Heart left ventricle (tissue), 13 donors: Measurements from ENCODE around the gene FYCO1.

Source experiments
- CTCF ChIP-seq, 12 donors: fragments of 200-600 bp; sonication (generic) in 4 of 12; IDR thresholded peaks; one replicate each; pipeline versions ENCODE4 v1.5.0 to v1.8.0; 2018 to 2022; ENCODE audit warnings: antibody characterized with exemption in 12 of 12, mild to moderate bottlenecking in 5 of 12
- POLR2A ChIP-seq, 2 donors: fragments of 450-650 bp; IDR thresholded peaks; one replicate each; pipeline ENCODE4 v1.6.1; 2017; ENCODE audit warnings: antibody characterized with exemption in 2 of 2, mild to moderate bottlenecking in 2 of 2, moderate library complexity in 2 of 2
- donor health status: ischemic (EF 13 %, LVEDD 7.1; RV severe dilation, severe dysfunction).
- donor health status: DM: no; HTN: yes; CAD: no.
- donor health status: DM: no; HTN: no; CAD: no.
- donor health status: ischemic (EF 25% LVEDD 6.9; RV normal size, moderate dysfunction).
- donor health status: ischemic (EF 25% LVEDD 5.7; RV mildly dilated, moderate dysfunction).
- donor health status: ischemic (EF 35%, LVEDD 5.7; RV mildly dilated, moderate dysfunction).
- donor health status: nonischemic (EF 11% LVEDD 7.7; RV severe dilation, severe dysfunction).
- donor health status: DM: yes; HTN: yes; CAD: no.
- donor health status: PGD.
- donor health status: ischemic (EF 29% LVEDD 5.4; RV normal size, mild dysfunction).
- donor health status: nonischemic (EF 23%, LVEDD 6.1; RV moderate dilation, normal function).

DNA sequence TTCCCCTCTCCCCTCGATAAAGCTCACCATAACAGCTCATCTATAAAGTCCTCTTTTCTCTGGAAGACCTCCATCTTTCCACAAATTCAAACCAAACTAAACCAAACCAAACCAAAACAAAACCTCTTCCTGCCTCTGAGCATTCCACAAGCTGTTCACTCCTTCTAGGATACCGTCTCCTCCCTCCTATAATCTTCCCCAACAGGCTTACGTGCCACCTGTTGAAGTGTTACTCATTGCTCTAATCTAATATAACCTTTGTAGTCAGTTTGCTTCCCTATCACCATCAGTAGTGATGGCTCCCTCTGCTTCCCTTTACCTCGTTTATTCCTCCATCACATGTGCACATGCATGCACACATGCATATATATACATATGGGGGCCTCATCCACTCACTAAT, 122.0 kb downstream of the FYCO1 start:
- TF ChIP-seq POLR2A (IDR thresholded peaks at IDR 0.05), result no peak
- TF ChIP-seq CTCF (IDR thresholded peaks at IDR 0.05), result no peak
